ENCODE results near the gene SUB1.

Gene SUB1

GRCh38 chr5:32646061-32646969 is 61.0 kb downstream of the SUB1 start:
- DNase-seq, result no peak

GRCh38 chr5:32651088-32651487 is 65.7 kb downstream of the SUB1 start:
- DNase-seq, result no peak

GRCh38 chr5:32651638-32652037 is 66.3 kb downstream of the SUB1 start:
- DNase-seq, result no peak

Measured in NCI-H2029 treated with DMSO at 0.1 percent for 48 hours (cell line).